ENCODE results near the gene DUS2.
A peak's percentile ranks its signal among the peaks of the same experiment; 100 is the strongest.
"Not testable (repeated sequence)": the region's sequence is repeated elsewhere in the genome, so short reads cannot be mapped to it uniquely, and the experiment has no call there.

DUS2 gene

GRCh38 chr16:68093816-68094613 lies 70.9 kb downstream of the DUS2 start:
- peak in 1 of 2 donors; percentile 34 for DNase-seq

DNA sequence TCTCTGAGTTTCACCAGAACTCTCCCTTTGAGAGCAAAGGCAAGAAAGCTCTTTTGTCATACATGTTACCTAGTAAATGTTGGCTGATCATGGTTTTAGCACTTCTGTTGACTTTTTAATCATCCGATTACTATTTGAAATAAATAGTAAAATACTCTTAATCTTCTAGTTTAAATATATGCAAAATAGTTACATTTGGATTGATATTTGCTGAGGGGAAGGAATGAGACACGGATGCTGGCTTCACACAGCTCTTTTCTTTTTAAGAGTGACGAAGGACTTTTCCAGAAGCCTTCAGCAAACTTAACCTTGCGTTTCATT lies 71.5 kb downstream of the DUS2 start:
- DNase-seq = no peak

- DNase-seq = no peak
Observed at GRCh38 chr16:68096491-68096890, 73.4 kb downstream of the DUS2 start.

DNA sequence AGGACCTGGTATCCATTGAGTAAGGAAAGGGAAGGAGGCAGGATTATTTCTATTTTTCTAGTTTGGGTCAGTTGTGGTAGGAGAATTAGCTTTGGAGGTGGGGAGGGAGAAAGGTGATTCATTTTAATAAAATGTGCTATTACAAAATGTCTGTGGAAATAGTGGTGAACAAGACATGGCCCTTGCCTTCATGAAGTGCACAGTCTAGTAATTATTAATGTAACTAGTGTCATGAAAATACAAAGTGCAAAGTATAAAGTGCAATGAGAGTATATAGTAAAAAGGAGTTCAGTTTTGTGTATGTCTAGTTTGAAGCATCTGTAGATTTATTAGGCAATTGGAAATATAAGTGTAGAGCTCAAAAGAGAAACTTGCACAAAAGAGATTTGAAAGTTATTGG lies 74.0 kb downstream of the DUS2 start:
- no peak for DNase-seq

DNA sequence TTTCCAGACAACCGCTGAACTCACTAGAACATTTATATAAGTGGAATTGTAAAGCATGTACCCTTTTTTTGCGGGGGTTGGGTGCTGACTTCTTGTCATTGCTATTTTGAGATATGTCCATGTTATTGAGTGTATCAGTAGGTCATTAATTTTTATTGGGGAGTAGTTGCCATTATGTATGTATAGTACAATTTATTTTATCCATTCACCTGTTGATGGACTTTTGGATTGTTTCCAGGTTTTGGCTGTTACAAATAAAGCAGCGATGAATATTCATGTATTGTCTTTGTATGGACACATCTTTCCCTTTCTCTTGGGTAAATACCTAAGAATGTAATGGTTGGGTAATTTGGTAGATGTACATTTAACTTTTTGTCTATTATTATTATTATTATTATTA lies 74.8 kb downstream of the DUS2 start:
- no peak for DNase-seq

GRCh38 chr16:68100488-68100887 lies 77.4 kb downstream of the DUS2 start:
- no peak for DNase-seq

GRCh38 chr16:68105611-68106010 lies 82.5 kb downstream of the DUS2 start:
- DNase-seq = no peak

- not testable (repeated sequence) for DNase-seq
Observed at GRCh38 chr16:68107230-68107928, 84.3 kb downstream of the DUS2 start.

- not testable (repeated sequence) for DNase-seq
Observed at GRCh38 chr16:68109156-68109555, 86.1 kb downstream of the DUS2 start.

DNA sequence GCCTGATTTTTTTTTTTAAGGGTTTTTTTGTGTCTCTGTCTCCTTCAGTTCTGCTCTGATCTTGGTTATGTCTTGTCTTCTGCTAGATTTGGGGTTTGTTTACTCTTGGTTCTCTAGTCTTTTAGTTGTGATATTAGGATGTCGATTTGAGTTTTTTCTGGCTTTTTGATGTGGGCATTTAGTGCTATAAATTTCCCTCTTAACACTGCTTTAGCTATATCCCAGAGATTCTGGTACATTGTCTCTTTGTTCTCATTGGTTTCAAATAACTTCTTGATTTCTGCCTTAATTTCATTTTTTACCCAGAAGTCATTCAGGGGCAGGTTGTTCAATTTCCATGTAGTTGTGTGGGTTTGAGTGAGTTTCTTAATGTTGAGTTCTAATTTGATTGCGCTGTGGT lies 87.5 kb downstream of the DUS2 start:
- not testable (repeated sequence) for DNase-seq

DNA sequence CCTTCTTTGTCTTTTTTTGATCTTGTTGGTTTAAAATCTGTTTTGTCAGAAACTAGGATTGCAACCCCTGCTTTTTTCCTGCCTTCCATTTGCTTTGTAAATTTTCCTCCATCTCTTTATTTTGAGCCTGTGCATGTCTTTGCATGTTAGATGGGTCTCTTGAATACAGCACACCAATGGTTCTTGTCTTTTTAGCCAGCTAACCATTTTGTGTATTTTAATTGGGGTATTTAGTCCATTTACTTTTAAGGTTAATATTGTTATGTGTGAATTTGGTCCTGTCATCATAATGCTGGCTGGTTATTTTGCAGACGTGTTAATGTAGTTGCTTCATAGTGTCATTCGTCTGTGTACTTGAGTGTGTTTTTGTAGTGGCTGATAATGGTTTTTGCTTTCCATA lies 88.3 kb downstream of the DUS2 start:
- DNase-seq = no peak

- no peak for DNase-seq
Observed at GRCh38 chr16:68113059-68113761, 90.1 kb downstream of the DUS2 start.

- DNase-seq = no peak
Observed at GRCh38 chr16:68113765-68114240, 90.7 kb downstream of the DUS2 start.

GRCh38 chr16:68114939-68115338 lies 91.9 kb downstream of the DUS2 start:
- DNase-seq = not testable (repeated sequence)

GRCh38 chr16:68115851-68116250 lies 92.8 kb downstream of the DUS2 start:
- DNase-seq = no peak

DNA sequence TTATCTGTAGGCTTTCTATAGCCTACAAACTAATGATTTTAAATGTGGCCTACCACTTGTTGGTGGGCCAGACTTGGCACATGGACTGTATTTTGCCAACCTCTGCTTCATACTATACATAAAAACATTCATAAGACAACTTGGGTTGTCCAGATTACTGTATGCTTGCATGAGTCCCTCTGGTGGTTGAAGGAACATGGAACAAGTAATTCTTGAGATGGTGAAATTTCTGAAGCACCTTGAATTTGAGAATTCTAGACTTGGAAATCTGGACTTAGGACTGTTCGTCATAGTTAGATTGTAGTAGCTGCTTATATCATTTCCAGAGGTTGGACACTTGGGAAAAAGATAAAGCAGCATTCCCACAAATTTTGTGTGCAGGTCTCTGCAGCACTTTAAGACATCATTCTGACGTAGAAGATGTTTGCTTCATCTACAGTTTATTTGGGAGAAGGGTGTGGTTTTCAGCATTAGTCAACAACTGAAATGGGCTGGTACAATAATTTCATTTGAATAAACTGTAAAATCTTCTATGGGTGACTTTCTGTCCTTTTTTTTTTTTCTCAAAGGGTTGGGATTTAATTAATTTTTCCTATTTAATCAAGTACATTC lies 93.3 kb downstream of the DUS2 start:
- peak; percentile 31 to 45 for DNase-seq

- no peak for DNase-seq
Observed at GRCh38 chr16:68117884-68118283, 94.8 kb downstream of the DUS2 start.

GRCh38 chr16:68118954-68119353 lies 95.9 kb downstream of the DUS2 start:
- DNase-seq = not testable (repeated sequence)

GRCh38 chr16:68120496-68120895 lies 97.4 kb downstream of the DUS2 start:
- not testable (repeated sequence) for DNase-seq

- no peak for DNase-seq
Observed at GRCh38 chr16:68126395-68126794, 103.3 kb downstream of the DUS2 start.

DNA sequence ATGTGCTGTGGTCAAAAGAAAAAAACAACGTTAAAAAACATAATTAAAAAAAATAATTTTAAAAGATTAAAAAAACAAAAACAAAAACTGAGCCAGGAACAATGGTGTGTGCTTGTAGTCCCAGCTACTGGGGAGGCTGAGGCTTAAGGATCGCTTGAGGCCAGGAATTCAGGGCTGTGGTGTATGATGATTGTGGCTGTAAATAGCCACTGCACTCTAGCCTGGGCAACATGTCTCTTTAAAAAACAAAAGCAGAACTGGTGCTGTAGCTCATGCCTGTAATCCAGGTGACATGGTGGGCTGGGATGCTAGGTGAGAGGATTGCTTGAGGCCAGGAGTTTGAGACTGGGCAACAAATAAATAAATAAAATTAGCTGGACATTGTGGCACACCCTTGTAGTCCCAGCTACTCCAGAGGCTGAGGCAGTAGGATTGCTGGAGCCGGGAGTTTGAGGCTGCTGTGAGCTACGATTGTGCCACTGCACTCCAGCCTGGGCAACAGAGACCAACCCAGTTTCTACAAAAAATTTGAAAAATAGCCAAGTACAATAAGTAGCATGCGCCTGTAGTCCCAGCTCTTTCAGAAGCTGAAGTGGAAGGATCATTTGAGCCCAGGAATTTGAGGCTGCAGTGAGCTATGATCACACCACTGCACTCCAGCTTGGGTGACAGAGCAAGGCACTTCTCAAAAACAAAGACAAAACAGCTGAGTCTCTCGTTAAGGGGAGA lies 105.7 kb downstream of the DUS2 start:
- DNase-seq = no peak

Data from inflammatory macrophage treated with lipopolysaccharide for 1 hour (primary cell).